Body of pancreas (tissue), 4 donors: Measurements from ENCODE around the gene TPR. TPM values are rescaled to one million over a fixed set of nuclear protein-coding genes. Genes with fewer than 3 reads are reported as not detected.
"Not testable (repeated sequence)": the region's sequence is repeated elsewhere in the genome, so short reads cannot be mapped to it uniquely, and the experiment has no call there.

Experiments
- ATAC-seq: fragments of 150-250 bp; one replicate; pipeline ENCODE4 v1.9.1; 2016
- DNase-seq, 4 donors: peaks; one replicate each; pipeline ENCODE4 v3.0.0-alpha.2; 2019
- H3K27ac ChIP-seq, 4 donors: fragments of 200-600 bp; sonication (generic); 1 replicate in 3 of 4; 2 replicates in 1 of 4; pipeline versions ENCODE4 v1.5.1 to v1.6.1; 2016 to 2019; ENCODE audit warnings: mild to moderate bottlenecking in 1 of 4, mixed read lengths in 1 of 4, moderate library complexity in 1 of 4
- H3K27me3 ChIP-seq, 2 donors: fragments of 200-600 bp; sonication (generic); one replicate each; pipeline ENCODE4 v1.6.0; 2016; ENCODE audit warnings: mild to moderate bottlenecking in 1 of 2
- H3K36me3 ChIP-seq, 2 donors: fragments of 200-600 bp; sonication (generic); replicated peaks in 1 of 2; 2 replicates each; pipeline ENCODE4 v1.5.1; 2016; ENCODE audit warnings: low read depth in 2 of 2; ENCODE audit not compliant: insufficient read depth in 1 of 2
- H3K4me1 ChIP-seq: fragments of 200-600 bp; sonication (generic); one replicate; pipeline ENCODE4 v1.6.0; 2016
- H3K4me3 ChIP-seq, 2 donors: fragments of 200-600 bp; sonication (generic); 1 replicate in 1 of 2; 2 replicates in 1 of 2; pipeline ENCODE4 v1.5.1; 2016 to 2019
- H3K9me3 ChIP-seq, 3 donors: fragments of 200-600 bp; sonication (generic); 1 replicate in 2 of 3; 2 replicates in 1 of 3; pipeline ENCODE4 v1.5.1; 2016
- CTCF ChIP-seq, 7 experiments: fragments of 450-650 bp in 4 of 7; fragments of 200-600 bp in 3 of 7; sonication (generic) in 3 of 7; IDR thresholded peaks; one replicate each; pipeline ENCODE4 v1.5.1; 2016 to 2019; ENCODE audit warnings: antibody characterized with exemption in 7 of 7
- POLR2A ChIP-seq, 3 donors: fragments of 450-650 bp; IDR thresholded peaks; one replicate each; pipeline ENCODE4 v1.6.1; 2016; ENCODE audit warnings: antibody characterized with exemption in 3 of 3, mild to moderate bottlenecking in 2 of 3
- WGBS, 2 donors: methylation state at CpG; one replicate each; pipeline ENCODE4 v1.1.5; 2017; 5-methylcytosine and 5-hydroxymethylcytosine counted together
- intact Hi-C: fragments of 100-400 bp; cut with DNase I; formaldehyde crosslinking; loops from one replicate; pipeline ENCODE4 v1.15.1; 2023
- total RNA-seq, 2 donors: library from RNA; depleted of rRNA; stranded (reverse); fragments of >200 nt; gene quantifications; one replicate each; pipeline ENCODE4 v1.1.0, GENCODE V29; 2016

TPR gene
- total RNA-seq, 2 donors from 2014 or later: 30.7 to 31.1 TPM

- intact Hi-C loops: no loop called here
- Histone ChIP-seq H3K27me3 (no peaks in the 10 kb centered on the region), H3K36me3 (peaks cover 12 to 32% of the 10 kb centered on the region in 2 donors), H3K27ac (no peak overlapping the region), H3K4me3 (no peak overlapping the region), H3K9me3 (no peaks in the 10 kb centered on the region), H3K4me1 (no peaks in the 10 kb centered on the region)
- 96 to 98% methylated on average over 1 of the region's 1 CpG for WGBS, 2 donors
- TF ChIP-seq CTCF (IDR thresholded peaks at IDR 0.05) (no peak), POLR2A (IDR thresholded peaks at IDR 0.05) (no peak)
- no peak for DNase-seq
- no peak for ATAC-seq
These were observed 15.9 kb upstream of the TPR start for GRCh38 chr1:186390925-186391324.

GRCh38 chr1:186386725-186387383, 11.8 kb upstream of the TPR start:
- 78 to 80% methylated on average over 3 of the region's 3 CpGs for WGBS, 2 donors
- TF ChIP-seq CTCF (IDR thresholded peaks at IDR 0.05): no peak
- no peak for TF ChIP-seq POLR2A (IDR thresholded peaks at IDR 0.05)
- intact Hi-C loops: no loop called here
- H3K4me1 ChIP-seq: no peaks in the 10 kb centered on the region
- peaks cover 6 to 31% of the 10 kb centered on the region in 2 donors for H3K36me3 ChIP-seq
- H3K27me3 ChIP-seq: no peaks in the 10 kb centered on the region
- H3K4me3 ChIP-seq: no peak overlapping the region
- H3K27ac ChIP-seq: no peak overlapping the region
- no peaks in the 10 kb centered on the region for H3K9me3 ChIP-seq
- ATAC-seq: no peak
- DNase-seq: no peak

GRCh38 chr1:186375929-186376319, 871 bp upstream of the TPR start:
- no peaks in the 10 kb centered on the region for H3K9me3 ChIP-seq
- peak overlapping the region; percentile 81 to 98 (median 93) for H3K27ac ChIP-seq
- peak overlapping the region; percentile 3 to 8 for H3K4me3 ChIP-seq
- peaks cover 29% of the 10 kb centered on the region for H3K4me1 ChIP-seq
- ATAC-seq (peak; percentile 9), DNase-seq (no peak)
- H3K36me3 ChIP-seq: peaks cover 0 to 5% of the 10 kb centered on the region in 2 donors
- WGBS, 2 donors: 0 to 1% methylated on average over 12 of the region's 12 CpGs
- H3K27me3 ChIP-seq: no peaks in the 10 kb centered on the region
- TF ChIP-seq POLR2A (IDR thresholded peaks at IDR 0.05): no peak
- no peak for TF ChIP-seq CTCF (IDR thresholded peaks at IDR 0.05)
- intact Hi-C loops: no loop called here

- H3K4me3 ChIP-seq: peak overlapping the region; percentile 32 to 69
- no peaks in the 10 kb centered on the region for H3K27me3 ChIP-seq
- intact Hi-C loops: no loop called here
- 0 to 1% methylated on average over 23 to 37 of the region's 37 CpGs for WGBS, 2 donors
- H3K27ac ChIP-seq: peak overlapping the region; percentile 65 to 98 (median 93)
- no peak for ATAC-seq
- peak; percentile 35 to 45 (median 35) for DNase-seq
- H3K9me3 ChIP-seq: no peaks in the 10 kb centered on the region
- H3K4me1 ChIP-seq: peaks cover 29% of the 10 kb centered on the region
- peaks cover 0 to 3% of the 10 kb centered on the region in 2 donors for H3K36me3 ChIP-seq
- TF ChIP-seq CTCF (IDR thresholded peaks at IDR 0.05) (no peak), POLR2A (IDR thresholded peaks at IDR 0.05) (peak in 1 of 3 donors; percentile 60)
These were observed 526 bp downstream of the TPR start for GRCh38 chr1:186374303-186375151.

- H3K4me3 ChIP-seq, H3K4me1 ChIP-seq, ATAC-seq, DNase-seq, H3K27ac ChIP-seq, H3K27me3 ChIP-seq, intact Hi-C loops, H3K9me3 ChIP-seq: not testable (repeated sequence)
- H3K36me3 ChIP-seq: peaks cover 22 to 57% of the 10 kb centered on the region in 2 donors
- WGBS, 2 donors: 88% methylated on average over 8 of the region's 8 CpGs
These were observed 27.0 kb downstream of the TPR start for GRCh38 chr1:186347837-186348691.
